ENCODE data around the gene FBXL16.
"Not testable (repeated sequence)": the region's sequence is repeated elsewhere in the genome, so short reads cannot be mapped to it uniquely, and the experiment has no call there.

The FBXL16 gene

DNA sequence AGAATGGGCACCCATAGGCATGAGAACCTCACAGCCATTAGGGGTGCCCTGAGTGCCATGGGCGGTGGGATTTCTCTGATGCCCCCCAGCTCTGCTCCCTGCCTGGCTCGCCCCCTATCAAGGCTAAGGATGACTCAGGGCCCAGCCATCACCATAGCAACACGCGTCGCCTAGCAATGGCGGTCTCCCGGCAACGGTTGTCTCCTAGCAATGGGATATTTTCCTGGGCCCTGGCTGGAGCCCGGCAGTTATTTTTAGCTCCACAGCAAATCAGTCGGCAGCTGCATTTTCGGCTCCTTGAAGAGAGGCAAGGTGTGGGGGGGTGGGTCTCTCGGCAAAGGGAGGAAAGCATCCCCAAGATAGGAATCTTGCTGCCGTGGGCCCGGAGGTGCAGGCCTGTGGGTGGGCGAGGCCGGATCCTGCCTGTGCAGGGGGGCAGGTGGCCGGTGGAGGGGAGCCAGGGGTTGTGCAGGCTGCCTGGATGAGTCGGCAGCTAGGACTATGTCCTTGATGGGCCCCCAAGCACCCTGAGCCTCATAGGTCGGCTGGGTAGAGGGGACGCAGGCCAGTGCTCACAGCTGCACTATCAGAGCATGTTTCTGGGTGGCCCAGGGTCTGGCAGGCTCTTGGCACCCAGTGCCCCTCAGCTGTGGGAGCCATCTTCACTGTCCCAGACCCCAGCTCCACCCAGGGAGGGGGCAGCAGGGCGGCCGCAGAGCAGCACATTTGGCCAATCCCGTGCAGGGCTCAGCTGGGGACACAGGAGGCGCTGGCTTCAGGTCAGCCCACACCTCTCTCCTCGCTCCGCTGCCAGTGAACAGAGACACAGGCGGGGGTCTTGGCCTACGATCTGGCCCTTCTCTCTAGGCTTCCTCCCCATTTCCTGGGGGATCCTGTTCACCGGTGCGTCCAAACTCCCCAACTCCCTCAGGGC, 4.2 kb upstream of the FBXL16 start:
- peak; percentile 78 for DNase-seq (ENCODE audit: low read depth)

DNA sequence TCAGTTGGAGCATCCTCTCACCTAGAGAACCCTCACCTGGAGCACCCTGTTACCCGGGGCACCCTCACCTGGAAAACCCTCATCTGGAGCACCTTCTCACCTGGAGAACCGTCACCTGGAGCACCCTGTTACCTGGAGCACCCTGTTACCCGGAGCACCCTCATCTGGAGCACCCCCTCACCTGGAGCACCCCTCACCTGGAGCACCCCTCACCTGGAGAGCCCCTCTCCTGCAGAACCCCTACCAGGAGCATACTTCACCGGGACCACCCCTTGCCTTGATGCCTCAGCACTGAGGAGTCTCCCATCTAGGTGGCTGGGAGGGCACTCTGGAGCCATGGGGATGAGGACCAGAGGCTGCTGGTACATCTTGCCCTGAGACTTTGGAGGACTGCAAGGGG, 3.4 kb upstream of the FBXL16 start:
- no peak for DNase-seq (ENCODE audit: low read depth)

DNA sequence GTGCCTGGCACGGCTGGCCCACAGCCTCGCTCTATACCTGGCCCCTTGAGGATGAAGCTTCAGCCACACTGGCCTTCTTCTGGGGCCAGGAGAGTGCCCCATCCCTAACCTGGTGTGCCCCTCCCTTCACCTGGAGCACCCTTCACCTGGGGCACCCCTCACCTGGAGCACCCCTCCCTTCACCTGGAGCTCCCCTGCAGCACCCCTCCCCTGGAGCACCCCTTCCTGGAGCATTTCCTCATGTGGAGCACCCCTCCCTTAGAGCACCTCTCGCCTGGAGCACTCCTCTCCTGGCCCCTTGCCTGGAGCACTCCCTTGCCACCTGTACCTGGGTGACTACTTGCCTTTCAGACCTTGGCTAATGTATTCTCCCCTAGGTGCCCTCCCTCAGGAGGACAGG, 2.4 kb upstream of the FBXL16 start:
- no peak for DNase-seq (ENCODE audit: low read depth)

DNA sequence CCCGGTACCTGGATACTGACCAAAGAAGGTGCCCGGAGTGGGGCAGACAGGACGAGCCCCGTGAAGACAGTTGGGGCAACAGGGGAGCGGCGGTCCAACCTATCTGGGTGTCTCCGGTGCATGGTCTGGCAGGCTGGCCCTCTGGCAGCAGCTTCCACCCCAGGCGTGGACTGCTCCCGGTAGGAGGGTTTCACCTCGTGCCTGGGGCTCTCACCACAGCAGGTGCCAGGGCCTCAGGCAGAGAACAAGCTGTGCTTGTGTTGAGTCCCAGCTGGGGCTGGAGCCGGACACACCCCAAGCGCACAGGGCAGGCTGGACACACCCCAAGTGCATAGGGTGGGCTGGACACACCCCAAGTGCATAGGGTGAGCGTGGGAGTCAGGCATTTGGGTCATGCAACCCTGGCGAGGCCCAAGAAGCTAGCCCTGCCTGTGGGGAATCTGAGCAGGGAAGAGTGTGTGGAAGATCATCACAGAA, 1.5 kb upstream of the FBXL16 start:
- DNase-seq (ENCODE audit: low read depth) = no peak

DNA sequence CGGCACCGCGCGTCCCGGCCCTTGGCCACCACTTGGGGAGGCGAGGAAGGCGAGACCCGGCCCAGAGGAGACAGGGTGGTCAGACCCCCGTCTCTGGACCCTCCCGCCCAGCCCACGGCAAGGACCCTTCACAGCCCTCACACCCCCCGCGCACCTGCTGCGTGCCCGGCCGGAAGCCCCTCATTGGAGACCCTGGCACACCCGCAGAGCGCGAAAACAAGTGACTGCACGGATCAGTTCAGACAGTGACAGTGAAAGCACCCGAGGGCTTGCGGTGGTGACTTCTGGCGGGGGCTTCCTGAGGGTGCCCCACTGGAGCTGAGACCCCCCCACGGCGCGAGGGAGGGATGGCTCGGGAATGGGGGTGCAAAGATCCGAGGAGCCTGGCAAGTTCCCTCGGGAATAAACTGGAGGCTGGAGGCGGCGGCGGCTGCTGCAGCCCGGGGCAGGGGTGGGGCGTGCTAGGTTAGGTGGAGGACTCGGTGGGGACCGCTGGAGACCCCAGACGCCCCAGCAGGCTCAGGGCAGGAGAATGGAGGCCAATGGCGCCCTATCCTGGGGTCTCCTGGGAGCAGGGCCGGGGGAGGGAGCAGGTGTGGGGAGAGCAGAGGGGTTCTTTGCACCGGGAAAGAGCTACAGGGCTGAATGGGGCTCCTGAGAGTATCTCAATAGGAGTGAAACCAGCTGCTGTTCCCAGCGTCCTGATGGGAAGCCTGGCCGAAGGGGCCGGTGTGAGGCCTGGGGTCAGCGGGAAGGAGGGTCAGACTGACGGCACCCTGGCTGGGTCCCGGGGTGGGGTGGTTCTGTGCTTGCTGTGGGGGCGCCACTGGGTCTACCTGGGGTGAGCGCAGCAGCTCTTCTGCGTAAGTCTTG, 824 bp upstream of the FBXL16 start:
- DNase-seq (ENCODE audit: low read depth) = no peak

DNA sequence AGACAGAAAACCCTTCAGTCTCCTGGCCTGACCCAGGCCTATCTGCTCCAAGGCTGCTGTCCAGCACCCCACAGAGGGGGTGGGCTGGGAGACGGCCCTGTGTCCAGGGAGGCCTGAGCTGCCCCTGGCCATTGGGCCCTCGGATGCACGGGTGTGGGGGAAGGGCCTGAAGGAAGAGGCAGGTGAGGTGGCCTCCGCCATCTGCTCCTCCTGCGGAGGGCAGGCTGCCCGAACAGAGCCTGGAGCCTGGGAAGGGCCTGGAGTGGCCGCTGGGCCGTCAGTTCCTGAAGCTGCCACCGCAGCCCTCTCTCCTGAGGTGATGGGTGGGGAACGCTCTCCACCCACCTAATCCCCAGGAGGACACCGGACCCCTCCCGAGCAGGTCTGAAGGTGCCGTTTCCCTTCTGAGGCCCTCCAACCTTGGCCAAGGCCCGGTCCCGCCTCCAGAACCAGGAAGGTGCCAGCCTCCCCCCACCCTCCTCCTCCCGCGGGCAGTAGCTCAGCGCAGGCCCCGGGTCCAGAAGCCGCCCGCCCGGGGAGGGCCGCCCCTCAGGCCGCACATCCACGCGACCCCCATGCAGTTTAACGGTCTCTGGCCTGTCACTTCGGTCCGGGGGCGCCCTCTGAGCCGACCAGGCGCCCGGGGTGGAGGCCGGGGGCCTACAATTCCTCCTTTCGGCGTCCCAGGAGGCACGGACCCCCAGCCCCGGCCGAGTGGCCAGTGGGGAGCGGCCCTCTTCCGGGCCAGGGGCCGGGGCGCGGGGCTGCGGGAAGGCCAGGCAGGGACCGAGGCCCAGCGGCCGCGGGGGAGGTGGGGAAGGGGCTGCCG, 835 bp downstream of the FBXL16 start:
- no peak for DNase-seq (ENCODE audit: low read depth)

DNA sequence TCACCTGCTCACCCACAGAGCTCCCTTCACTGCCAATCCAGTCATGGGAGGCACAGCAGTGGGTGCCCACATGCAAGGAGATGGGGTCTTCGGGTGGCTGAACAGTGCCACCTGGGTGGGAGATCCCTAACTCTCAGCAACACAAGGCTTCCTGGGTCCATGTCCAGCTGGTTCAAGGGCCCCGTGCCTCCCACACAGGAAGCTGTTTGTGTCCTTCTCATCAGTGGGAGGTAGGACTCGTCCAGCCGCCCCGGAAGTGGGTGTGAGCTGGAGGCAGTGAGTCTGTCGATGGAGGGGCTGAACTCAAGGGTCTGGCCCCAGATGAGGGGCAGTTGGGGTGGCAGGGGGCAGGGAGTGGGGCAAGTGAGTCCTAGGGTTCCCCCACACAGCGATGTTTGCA, 1.6 kb downstream of the FBXL16 start:
- no peak for DNase-seq (ENCODE audit: low read depth)

DNA sequence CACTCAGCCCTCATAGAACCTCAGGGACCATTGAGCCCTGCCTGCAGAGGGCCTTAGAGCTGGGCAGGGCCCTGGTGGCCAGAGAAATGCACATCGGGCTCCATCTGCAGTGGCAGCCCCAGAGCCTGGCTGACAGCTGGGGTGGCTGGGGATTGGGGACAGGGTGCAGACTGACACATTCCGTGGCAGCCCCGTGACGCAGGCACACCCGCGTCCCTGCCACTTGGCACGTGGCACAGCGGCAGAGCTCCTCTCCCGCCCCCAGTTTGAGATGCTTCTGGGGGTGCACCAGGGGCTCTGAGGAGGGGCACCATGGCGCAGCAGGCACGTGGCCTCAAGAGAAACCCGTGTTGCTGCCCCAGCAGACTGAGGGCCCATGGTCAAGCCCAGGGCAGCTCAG, 2.2 kb downstream of the FBXL16 start:
- no peak for DNase-seq (ENCODE audit: low read depth)

DNA sequence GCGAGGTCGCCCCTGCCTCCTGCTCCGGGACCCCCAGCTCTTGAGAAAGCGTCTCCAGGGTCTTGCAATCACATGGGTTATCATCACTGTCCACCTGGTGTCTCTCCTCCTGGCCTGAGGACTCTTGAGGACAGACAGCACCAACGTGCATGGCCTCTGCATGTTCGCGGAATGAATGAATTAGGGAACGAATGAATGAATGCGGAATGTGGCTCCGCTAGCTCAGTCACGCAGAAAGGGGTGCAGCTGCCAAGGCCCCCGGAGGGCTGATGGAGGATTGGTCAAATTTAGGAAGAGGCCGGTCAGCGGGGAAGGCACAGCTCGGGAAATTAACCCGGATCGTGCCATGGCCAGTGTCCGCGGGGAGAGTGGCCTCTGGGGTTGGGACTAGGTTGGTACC, 3.3 kb downstream of the FBXL16 start:
- DNase-seq (ENCODE audit: low read depth) = no peak

DNA sequence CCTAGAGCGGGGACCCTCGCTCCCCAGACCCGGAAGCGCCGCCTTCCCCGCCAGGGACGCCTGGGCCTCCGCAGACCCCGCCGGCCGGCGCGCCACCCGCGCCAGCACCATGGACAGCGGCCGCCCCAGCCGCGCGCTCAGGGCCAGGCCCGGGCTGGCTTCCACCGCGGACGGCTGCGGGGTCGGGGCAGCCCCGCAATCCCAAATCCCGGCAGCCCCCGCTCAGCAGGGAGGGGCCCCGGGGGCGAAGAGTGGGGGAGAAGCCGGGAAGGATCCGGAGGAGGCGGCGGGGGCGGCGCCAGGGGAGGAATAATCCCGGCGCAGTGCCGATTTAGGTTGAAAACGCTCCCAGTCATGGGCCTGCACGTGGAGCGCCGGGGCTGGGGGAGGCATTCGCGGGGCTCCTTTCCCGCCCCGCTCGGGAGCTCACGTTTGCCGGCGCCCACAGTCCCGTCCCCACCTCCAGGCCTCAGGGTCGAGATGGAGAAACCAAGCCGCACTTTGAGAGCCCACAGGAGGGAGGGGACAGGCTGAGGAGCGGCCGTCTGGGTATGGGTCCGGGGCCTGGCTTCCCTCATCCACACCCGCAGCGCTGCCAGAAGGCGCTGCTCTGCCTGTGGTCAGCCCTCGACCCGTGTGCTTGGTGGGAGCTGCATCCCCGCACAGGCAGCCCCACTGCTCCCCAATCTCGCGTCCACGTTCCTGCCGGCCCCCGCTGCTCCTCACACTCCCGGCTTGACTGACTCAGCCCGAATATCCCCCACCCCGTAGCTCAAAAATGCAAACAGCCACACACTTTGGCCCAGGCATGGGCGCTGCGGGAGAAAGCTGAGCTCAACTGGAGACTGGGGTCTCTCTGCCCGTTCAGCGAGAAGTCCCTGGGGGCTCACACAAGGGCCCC, 4.7 kb downstream of the FBXL16 start:
- no peak for DNase-seq (ENCODE audit: low read depth)

DNA sequence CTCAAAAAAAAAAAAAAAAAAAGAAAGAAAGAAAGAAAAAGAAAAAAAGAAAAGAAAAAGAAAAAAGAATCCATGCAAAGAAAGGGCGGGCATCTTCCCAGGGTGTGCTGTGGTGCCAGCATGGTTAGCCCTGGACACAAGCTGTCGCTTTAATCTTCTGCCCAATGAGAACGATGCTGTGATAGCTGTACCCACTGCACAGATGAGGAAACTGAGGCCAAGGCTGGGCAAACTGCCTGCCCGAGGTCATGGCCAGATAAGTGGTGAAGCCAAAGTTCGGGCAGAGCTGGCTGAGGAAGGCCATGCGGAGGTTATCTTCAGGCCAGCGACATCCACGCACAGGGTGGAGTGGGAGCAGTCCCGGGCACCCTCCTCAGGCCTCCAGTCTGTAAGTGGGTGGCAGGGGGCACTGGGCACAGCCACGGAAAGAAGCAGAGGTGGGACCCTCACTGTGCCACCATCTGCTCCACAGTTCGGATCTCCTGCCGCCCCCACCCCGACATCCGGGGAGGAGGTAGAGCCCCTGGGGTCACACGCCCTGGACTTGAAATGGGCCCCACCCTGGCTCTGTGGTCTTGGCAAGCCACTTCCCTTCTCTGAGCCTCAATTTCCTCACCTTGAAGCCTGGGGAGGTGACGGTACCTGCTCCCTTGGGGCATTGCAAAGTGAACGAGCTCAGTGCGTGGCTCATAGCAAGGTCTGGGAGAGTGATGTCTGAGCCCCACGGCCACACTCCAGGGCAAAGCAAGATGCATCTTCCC, 6.5 kb downstream of the FBXL16 start:
- DNase-seq (ENCODE audit: low read depth) = no peak

DNA sequence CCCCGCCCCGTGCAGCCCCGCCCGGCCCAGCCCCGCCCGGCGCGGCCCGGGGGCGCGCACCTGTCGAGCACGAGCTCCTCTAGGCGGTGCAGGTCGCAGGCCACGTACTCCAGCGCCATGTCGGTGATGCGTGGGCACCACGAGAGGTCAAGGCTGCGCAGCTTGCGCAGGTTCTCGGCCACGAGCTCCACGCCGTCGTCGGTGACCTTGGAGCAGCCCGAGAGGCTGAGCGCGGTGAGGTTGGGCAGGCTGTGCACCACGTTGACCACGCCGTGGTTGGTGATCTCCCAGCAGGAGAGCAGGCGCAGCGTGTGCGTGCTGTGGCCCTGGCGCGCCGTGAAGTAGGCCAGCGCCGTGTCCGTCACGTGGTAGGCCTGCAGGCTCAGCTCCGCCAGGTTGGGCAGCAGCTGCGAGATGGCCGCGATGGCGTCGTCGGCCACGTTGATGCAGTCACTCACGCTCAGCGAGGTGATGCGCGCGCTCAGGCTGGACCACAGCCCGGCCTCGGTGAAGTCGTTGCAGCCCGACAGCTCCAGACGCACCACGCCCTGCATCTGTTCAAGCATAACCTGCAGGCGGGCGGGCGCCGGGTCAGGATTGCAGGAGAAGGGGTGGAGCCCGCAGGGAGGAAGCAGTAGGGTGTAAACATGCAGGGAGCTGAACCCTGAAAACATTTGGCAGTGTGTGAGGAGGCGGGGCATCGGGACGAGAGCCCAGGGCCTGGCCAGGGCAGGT, 10.1 kb downstream of the FBXL16 start:
- DNase-seq (ENCODE audit: low read depth) = no peak

DNA sequence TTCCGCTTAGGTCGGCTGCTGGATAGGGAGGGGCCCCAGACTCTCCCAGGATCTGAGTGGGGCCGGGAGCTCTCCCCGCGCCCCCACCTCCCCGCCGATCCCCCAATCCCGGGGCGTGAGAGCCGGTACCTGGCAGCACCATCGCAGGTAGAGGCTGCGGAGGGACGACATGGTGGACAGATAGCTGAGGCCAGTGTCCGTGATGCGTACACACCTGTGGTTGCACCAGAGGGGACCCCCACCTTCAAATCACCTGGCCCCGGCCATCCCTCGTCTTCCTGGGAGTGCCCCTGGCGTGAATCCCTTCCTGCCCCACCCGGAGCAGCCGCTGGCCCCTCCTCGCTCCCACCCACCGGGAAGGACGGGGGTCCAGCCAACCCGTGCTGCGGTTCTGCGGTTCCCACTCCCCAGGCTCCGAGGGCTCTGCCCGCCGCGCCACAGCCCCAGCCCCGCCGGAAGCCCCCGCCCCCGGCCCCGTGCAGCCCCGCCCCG, 10.7 kb downstream of the FBXL16 start:
- no peak for DNase-seq (ENCODE audit: low read depth)

DNA sequence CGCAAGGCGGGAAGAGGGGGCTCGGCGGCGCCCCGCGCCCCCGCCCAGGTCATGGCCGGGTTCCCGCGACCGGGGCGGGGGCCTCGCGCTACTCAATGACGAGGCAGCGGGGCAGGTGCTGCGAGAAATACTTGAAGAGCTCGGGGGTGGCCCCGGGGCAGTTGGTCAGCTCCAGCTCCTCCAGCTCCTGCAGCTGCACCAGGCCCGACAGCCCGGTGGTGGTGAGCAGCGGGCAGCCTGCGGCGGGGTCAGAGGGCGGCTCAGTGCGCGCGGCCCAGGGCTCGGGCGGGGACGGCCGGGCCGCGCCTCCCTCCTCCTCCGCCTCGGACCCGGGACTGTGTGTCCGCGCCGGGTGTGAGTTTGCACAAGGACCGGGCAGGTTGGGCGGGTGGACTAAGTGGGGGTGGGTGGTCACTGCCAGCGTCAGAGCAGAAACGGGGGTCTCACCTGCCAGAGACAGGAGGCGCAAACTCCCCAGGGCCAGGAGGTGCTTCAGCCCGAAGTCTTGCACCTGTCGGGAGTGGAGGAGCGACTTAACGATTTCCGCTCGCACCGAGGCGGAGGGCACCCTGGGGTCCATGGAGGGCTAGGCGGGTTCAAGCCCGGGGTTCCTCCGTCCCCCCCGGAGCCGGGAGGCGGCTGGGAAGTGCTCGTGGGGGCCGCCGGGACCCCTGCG, 11.3 kb downstream of the FBXL16 start:
- DNase-seq (ENCODE audit: low read depth) = no peak

DNA sequence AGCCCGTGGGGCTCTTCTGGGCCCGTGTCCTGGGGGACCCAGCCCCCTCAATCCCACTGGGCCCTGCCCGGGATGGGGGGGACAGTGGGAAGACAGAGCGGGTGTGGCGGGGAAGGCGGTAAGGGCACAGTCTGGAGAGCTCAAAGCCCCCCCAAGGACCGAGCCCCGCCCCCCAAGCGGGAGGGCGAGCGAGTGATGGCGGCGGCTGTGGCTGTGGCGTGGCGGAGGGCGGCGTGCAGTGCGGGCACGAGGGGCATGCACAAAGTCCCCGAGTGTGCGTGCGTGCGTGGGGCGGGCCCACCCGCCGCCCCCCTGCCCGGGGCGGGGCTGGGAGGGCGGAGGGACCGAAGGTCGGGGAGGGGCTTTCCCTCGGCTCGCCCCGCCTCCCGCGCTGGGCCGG, 11.8 kb downstream of the FBXL16 start:
- DNase-seq (ENCODE audit: low read depth) = no peak

DNA sequence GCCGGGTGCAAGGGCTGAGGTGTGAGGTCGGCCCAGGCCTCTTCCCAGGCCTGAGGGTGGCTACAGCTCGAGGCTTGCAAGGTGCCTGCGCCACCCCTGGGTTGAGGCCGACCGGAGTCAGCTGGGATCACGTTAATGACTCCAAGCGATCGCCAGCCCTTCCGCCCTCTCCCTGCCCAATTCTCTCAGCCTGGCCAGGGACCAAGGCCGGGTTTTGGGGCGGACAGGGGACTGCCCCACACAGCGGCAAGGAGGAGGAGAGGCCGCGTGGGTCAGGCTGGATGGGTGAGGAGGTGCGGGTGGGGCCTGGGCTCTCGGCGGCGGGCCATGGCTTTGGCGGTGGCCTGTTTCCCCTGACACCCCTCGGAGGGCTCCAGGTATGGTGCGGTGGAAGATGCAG, 12.2 kb downstream of the FBXL16 start:
- no peak for DNase-seq (ENCODE audit: low read depth)

DNA sequence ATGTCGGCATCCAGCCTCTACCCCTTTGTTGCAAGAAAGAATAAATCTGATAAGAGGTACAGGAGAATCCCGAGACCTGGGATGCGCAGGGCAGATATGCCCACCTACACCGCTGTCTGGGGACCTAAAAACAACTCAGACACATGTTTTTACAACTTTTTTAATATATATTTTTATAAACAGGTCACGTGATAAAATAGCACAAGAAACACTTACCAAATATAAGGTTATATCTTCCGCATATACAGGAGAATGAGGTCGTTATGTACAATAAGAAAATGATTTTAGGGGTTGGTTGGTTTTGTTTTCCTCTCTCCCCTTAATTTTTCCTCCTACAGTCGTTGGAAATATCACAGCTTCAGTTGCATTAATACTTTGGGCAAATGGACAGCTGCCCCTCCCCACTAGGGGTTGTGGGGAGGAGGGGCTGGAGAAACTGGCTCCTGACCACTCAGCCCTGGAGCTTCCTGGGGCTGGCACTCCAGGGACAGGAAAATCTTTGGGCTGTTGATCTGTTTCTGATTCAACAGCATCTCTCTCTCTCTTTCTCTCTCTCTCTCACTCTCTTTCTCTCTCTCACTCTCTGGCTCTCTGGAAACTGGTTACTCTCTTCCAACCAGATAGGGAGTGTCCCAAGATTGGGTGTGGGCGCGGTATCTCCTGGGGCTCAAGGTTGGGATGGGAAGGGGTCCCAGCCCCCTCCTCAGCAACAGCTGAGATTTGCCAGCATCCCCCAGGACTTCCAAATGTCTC, 13.1 kb downstream of the FBXL16 start:
- DNase-seq (ENCODE audit: low read depth) = no peak

DNA sequence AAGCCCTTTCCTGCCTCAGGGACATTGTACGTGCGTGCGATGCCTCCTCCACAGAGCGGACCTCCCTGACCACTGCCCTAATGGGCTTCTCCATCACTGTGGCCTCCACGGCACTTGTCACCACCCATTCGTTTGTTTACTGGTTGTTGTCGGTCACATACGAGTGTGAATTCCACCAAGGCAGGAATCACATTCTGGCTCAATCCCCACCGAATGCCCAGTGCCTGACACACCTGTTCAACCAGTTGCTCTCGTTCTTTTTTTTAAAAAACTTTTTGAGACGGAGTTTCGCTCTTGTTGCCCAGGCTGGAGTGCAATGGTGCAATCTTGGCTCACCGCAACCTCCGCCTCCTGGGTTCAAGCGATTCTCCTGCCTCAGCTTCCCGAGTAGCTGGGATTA, 14.4 kb downstream of the FBXL16 start:
- not testable (repeated sequence) for DNase-seq (ENCODE audit: low read depth)
